PC-3 (cell line): Measurements from ENCODE around the gene CEP131.

Experiments
- CTCF ChIP-seq: fragments of 300-600 bp; sonication (generic); conservative IDR thresholded peaks from 2 replicates; pipeline ENCODE4 v1.5.1; 2017; ENCODE audit warnings: antibody characterized with exemption, low read depth, mild to moderate bottlenecking, low read length
- EZH2 ChIP-seq: fragments of 300-600 bp; sonication (generic); IDR thresholded peaks from one replicate; pipeline ENCODE4 v1.6.1; 2017; ENCODE audit warnings: antibody characterized with exemption, mild to moderate bottlenecking, low read length; ENCODE audit not compliant: unreplicated experiment
- EZH2phosphoT487 ChIP-seq: fragments of 300-600 bp; sonication (generic); IDR thresholded peaks from 2 replicates; pipeline ENCODE4 v1.6.1; 2018; ENCODE audit warnings: mild to moderate bottlenecking, antibody characterized with exemption, low read length, borderline replicate concordance

- TF ChIP-seq CTCF (no peak), EZH2phosphoT487 (no peak), EZH2 (no peak)
Observed at GRCh38 chr17:81221842-81222619, 734 bp downstream of the CEP131 start.
